HEK293 (cell line): Measurements from ENCODE around the gene WNT9B.

Experiments
- CTCF ChIA-PET: fragments of 350-600 bp; formaldehyde crosslinking; extraction: SDS; loops from one replicate; lab custom pipeline; 2021; ENCODE audit warnings: antibody characterized with exemption; lab: Yijun Ruan, JAX
- POLR2A ChIA-PET: fragments of 300-600 bp; formaldehyde crosslinking; extraction: SDS; loops from one replicate; lab custom pipeline; 2020; ENCODE audit warnings: antibody characterized with exemption, inconsistent platforms; lab: Yijun Ruan, JAX
- H3K27ac ChIP-seq: fragments of 200-500 bp; sonication (Bioruptor generic); 2 replicates; pipeline ENCODE4 v1.5.1; 2014; ENCODE audit warnings: low read depth, low read length, control low read depth, inconsistent platforms; ENCODE audit errors: extremely low read depth
- H3K36me3 ChIP-seq, 2 experiments: fragments of 200-500 bp in 1 of 2; sonication (Bioruptor generic) in 1 of 2; 1 replicate in 1 of 2; 2 replicates in 1 of 2; pipeline ENCODE4 v1.5.1; 2014 to 2017; ENCODE audit warnings: inconsistent platforms in 2 of 2, low read length in 2 of 2; ENCODE audit not compliant: control insufficient read depth in 2 of 2, insufficient read depth in 1 of 2
- H3K4me1 ChIP-seq: fragments of 200-500 bp; sonication (Bioruptor generic); 2 replicates; pipeline ENCODE4 v1.5.1; 2014; ENCODE audit warnings: mild to moderate bottlenecking, low read length, inconsistent platforms; ENCODE audit not compliant: control insufficient read depth, insufficient read depth
- H3K4me3 ChIP-seq: 2 replicates; pipeline ENCODE4 v1.5.1; 2011; ENCODE audit warnings: low read depth, mild to moderate bottlenecking, control low read depth, low read length, moderate library complexity
- H3K9me3 ChIP-seq: fragments of 200-500 bp; sonication (Bioruptor generic); 2 replicates; pipeline ENCODE4 v1.5.1; 2014; ENCODE audit warnings: low read depth, low read length, inconsistent platforms; ENCODE audit not compliant: control insufficient read depth, insufficient read depth
- BCL11A ChIP-seq: fragments of 450-650 bp; formaldehyde crosslinking; IDR thresholded peaks from 2 replicates; pipeline ENCODE4 v1.5.1; 2016; ENCODE audit warnings: low read depth, missing biosample characterization, missing genetic modification characterization
- HOXC10 ChIP-seq: sonication (generic); formaldehyde crosslinking; IDR thresholded peaks from 2 replicates; pipeline ENCODE4 v1.8.1; 2023; ENCODE audit warnings: mild to moderate bottlenecking, missing genetic modification reagents
- MYNN ChIP-seq: fragments of 450-650 bp; formaldehyde crosslinking; IDR thresholded peaks from 2 replicates; pipeline ENCODE4 v1.5.1; 2016; ENCODE audit warnings: missing biosample characterization, missing genetic modification characterization, borderline replicate concordance
- RBAK ChIP-seq: fragments of 450-650 bp; formaldehyde crosslinking; IDR thresholded peaks from 2 replicates; pipeline ENCODE4 v1.5.1; 2016; ENCODE audit warnings: missing biosample characterization, missing genetic modification characterization
- ZFP37 ChIP-seq: fragments of 450-650 bp; formaldehyde crosslinking; IDR thresholded peaks from 2 replicates; pipeline ENCODE4 v1.5.1; 2016; ENCODE audit warnings: missing biosample characterization, missing genetic modification characterization
- ZNF114 ChIP-seq: fragments of 450-650 bp; formaldehyde crosslinking; IDR thresholded peaks from 2 replicates; pipeline ENCODE4 v1.5.0; 2017; ENCODE audit warnings: missing biosample characterization, missing genetic modification characterization
- ZNF132 ChIP-seq: fragments of 450-650 bp; formaldehyde crosslinking; IDR thresholded peaks from 2 replicates; pipeline ENCODE4 v1.5.1; 2017; ENCODE audit warnings: missing biosample characterization, missing genetic modification characterization, borderline replicate concordance
- ZNF140 ChIP-seq: fragments of 450-650 bp; formaldehyde crosslinking; IDR thresholded peaks from 2 replicates; pipeline ENCODE4 v1.5.1; 2016; ENCODE audit warnings: missing biosample characterization, missing genetic modification characterization
- ZNF2 ChIP-seq: fragments of 450-650 bp; formaldehyde crosslinking; IDR thresholded peaks from 2 replicates; pipeline ENCODE4 v1.5.1; 2016; ENCODE audit warnings: missing biosample characterization, missing genetic modification characterization
- ZNF211 ChIP-seq: fragments of 450-650 bp; formaldehyde crosslinking; IDR thresholded peaks from 2 replicates; pipeline ENCODE4 v1.5.1; 2016; ENCODE audit warnings: low read depth, missing biosample characterization, missing genetic modification characterization
- ZNF221 ChIP-seq: fragments of 450-650 bp; formaldehyde crosslinking; IDR thresholded peaks from 2 replicates; pipeline ENCODE4 v1.5.1; 2017; ENCODE audit warnings: missing biosample characterization, missing genetic modification characterization, borderline replicate concordance
- ZNF266 ChIP-seq: fragments of 450-650 bp; formaldehyde crosslinking; IDR thresholded peaks from 2 replicates; pipeline ENCODE4 v1.5.1; 2016; ENCODE audit warnings: missing biosample characterization, missing genetic modification characterization, low read depth
- ZNF366 ChIP-seq: fragments of 450-650 bp; formaldehyde crosslinking; conservative IDR thresholded peaks from 2 replicates; pipeline ENCODE4 v1.5.1; 2016; ENCODE audit warnings: missing biosample characterization, missing genetic modification characterization
- ZNF423 ChIP-seq: fragments of 450-650 bp; formaldehyde crosslinking; IDR thresholded peaks from 2 replicates; pipeline ENCODE4 v1.5.1; 2016; ENCODE audit warnings: missing biosample characterization, missing genetic modification characterization
- ZNF473 ChIP-seq: fragments of 450-650 bp; formaldehyde crosslinking; IDR thresholded peaks from 2 replicates; pipeline ENCODE4 v1.5.1; 2017; ENCODE audit warnings: missing biosample characterization, missing genetic modification characterization
- ZNF501 ChIP-seq: fragments of 450-650 bp; formaldehyde crosslinking; IDR thresholded peaks from 2 replicates; pipeline ENCODE4 v1.5.1; 2016; ENCODE audit warnings: missing biosample characterization, missing genetic modification characterization
- ZNF521 ChIP-seq: fragments of 450-650 bp; formaldehyde crosslinking; IDR thresholded peaks from 2 replicates; pipeline ENCODE4 v1.5.1; 2017; ENCODE audit warnings: missing biosample characterization, mild to moderate bottlenecking, missing genetic modification characterization
- ZNF530 ChIP-seq: fragments of 450-650 bp; formaldehyde crosslinking; IDR thresholded peaks from 2 replicates; pipeline ENCODE4 v1.5.1; 2016; ENCODE audit warnings: low read depth, missing biosample characterization, missing genetic modification characterization
- ZNF585B ChIP-seq: fragments of 450-650 bp; formaldehyde crosslinking; IDR thresholded peaks from 2 replicates; pipeline ENCODE4 v1.5.1; 2016; ENCODE audit warnings: missing biosample characterization, missing genetic modification characterization
- ZNF623 ChIP-seq: fragments of 450-650 bp; formaldehyde crosslinking; IDR thresholded peaks from 2 replicates; pipeline ENCODE4 v1.5.1; 2016; ENCODE audit warnings: missing biosample characterization, missing genetic modification characterization
- ZXDB ChIP-seq: fragments of 450-650 bp; formaldehyde crosslinking; IDR thresholded peaks from 2 replicates; pipeline ENCODE4 v1.5.1; 2016; ENCODE audit warnings: missing biosample characterization, missing genetic modification characterization
- TF ChIP-seq, protein P1 (sequence below): fragments of 450-650 bp; formaldehyde crosslinking; conservative IDR thresholded peaks from 2 replicates; pipeline ENCODE4 v1.5.1; 2016; ENCODE audit warnings: low read depth, missing biosample characterization, missing genetic modification characterization
- TF ChIP-seq, protein P2 (sequence below): IDR thresholded peaks from 2 replicates; pipeline ENCODE4 v1.6.1; 2011; ENCODE audit warnings: mild to moderate bottlenecking, low read depth, low read length, borderline replicate concordance
- TF ChIP-seq, protein P3 (sequence below): fragments of 450-650 bp; formaldehyde crosslinking; IDR thresholded peaks from 2 replicates; pipeline ENCODE4 v1.5.1; 2016; ENCODE audit warnings: missing biosample characterization, missing genetic modification characterization
- TF ChIP-seq, protein P4 (sequence below): fragments of 450-650 bp; formaldehyde crosslinking; IDR thresholded peaks from 2 replicates; pipeline ENCODE4 v1.5.1; 2016; ENCODE audit warnings: missing biosample characterization, missing genetic modification characterization

Gene WNT9B

DNA sequence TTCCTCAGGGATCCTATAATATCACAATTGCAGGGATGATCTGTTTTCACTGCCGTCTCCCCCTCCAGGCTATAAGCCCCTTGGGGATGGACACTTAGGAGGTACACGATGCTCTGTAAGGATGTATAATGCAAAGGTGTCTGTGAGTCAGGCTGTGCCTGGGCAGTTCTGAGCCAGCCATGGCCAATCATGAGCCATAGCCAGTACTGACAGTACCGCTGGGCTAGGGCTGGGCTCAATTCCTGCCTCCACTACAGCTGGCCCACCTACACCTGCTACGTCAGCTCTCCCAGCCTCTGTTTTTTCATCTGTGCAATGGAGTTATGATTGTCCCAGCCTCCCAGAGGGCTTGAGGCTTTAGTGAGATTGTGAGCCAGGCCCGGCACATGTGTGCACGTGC is 2.8 kb upstream of the WNT9B start (continued):
- TF ChIP-seq, protein P1, sequence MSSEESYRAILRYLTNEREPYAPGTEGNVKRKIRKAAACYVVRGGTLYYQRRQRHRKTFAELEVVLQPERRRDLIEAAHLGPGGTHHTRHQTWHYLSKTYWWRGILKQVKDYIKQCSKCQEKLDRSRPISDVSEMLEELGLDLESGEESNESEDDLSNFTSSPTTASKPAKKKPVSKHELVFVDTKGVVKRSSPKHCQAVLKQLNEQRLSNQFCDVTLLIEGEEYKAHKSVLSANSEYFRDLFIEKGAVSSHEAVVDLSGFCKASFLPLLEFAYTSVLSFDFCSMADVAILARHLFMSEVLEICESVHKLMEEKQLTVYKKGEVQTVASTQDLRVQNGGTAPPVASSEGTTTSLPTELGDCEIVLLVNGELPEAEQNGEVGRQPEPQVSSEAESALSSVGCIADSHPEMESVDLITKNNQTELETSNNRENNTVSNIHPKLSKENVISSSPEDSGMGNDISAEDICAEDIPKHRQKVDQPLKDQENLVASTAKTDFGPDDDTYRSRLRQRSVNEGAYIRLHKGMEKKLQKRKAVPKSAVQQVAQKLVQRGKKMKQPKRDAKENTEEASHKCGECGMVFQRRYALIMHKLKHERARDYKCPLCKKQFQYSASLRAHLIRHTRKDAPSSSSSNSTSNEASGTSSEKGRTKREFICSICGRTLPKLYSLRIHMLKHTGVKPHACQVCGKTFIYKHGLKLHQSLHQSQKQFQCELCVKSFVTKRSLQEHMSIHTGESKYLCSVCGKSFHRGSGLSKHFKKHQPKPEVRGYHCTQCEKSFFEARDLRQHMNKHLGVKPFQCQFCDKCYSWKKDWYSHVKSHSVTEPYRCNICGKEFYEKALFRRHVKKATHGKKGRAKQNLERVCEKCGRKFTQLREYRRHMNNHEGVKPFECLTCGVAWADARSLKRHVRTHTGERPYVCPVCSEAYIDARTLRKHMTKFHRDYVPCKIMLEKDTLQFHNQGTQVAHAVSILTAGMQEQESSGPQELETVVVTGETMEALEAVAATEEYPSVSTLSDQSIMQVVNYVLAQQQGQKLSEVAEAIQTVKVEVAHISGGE (tag by site-specific recombination), result no peak
- TF ChIP-seq ZNF423 (tag by site-specific recombination), result no peak
- no peak for TF ChIP-seq ZXDB
- TF ChIP-seq ZNF2 (tag by site-specific recombination), result no peak
- TF ChIP-seq, protein P2, sequence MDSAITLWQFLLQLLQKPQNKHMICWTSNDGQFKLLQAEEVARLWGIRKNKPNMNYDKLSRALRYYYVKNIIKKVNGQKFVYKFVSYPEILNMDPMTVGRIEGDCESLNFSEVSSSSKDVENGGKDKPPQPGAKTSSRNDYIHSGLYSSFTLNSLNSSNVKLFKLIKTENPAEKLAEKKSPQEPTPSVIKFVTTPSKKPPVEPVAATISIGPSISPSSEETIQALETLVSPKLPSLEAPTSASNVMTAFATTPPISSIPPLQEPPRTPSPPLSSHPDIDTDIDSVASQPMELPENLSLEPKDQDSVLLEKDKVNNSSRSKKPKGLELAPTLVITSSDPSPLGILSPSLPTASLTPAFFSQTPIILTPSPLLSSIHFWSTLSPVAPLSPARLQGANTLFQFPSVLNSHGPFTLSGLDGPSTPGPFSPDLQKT, result no peak
- TF ChIP-seq RBAK (tag by site-specific recombination), result no peak

DNA sequence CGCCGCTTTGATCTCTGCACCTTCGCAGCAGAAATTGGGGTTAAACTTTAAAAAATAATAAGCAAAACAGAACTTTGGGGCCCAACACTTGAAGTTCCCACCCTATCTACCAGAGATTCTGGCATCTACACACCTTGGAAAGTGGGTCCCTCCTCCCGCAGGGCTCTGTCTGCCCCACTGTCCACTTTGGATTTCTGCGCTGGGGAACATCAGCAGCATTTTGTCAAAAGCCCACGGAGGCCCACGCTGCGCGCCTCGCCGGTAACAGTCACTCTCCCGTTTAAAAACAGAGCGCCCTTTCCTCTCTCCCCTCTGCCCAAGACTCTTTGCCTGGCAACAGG is 725 bp upstream of the WNT9B start:
- Histone ChIP-seq H3K4me3 (no peak overlapping the region), H3K27ac (no peak overlapping the region), H3K36me3 (no peaks in the 10 kb centered on the region), H3K9me3 (no peaks in the 10 kb centered on the region), H3K4me1 (no peaks in the 10 kb centered on the region; the same call in 1 of the 2 replicates)
- ChIA-PET POLR2A (no interaction called here), CTCF (interaction anchor here (2.1 kb wide), 1 partner anchor 92 kb away, joined by 7 read pairs; no protein-coding TSS in a partner anchor)
- no peak for TF ChIP-seq ZNF114
- no peak for TF ChIP-seq ZNF623 (tag by site-specific recombination)
- no peak for TF ChIP-seq BCL11A (tag by site-specific recombination)
- TF ChIP-seq HOXC10, result no peak
- TF ChIP-seq ZNF221 (tag by site-specific recombination), result no peak
- no peak for TF ChIP-seq ZNF140 (tag by site-specific recombination)
- no peak for TF ChIP-seq ZNF585B
- no peak for TF ChIP-seq ZNF211 (tag by site-specific recombination)
- no peak for TF ChIP-seq ZNF530
- no peak for TF ChIP-seq ZNF473 (tag by site-specific recombination)

DNA sequence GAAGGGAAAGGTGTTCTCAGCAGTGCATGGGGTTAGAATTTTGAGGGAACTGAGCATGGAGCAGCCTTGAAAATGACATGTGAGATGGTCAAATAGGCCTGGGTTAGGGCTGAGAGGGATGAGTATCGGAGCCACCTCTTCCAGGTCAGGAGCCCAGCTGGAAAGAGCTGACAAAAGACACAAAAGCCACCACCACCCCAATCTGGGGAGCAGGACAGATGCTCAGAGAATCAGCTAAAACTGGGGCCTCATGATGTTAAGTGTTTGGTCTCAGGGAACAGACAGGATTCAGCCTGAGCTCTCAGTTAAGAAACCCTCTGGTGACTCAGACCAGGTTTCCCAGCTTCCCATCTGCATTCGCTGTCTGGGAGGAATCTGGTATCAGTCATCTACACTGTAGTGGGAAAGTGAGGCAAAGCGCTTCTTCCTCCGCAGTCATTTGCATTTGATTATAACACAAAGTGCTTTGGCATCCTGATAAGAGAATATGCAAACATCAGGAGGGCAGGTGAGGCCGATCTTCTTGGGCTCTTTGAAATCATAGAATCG is 2.6 kb downstream of the WNT9B start:
- H3K36me3 ChIP-seq, result no peaks in the 10 kb centered on the region
- no peak overlapping the region for H3K4me3 ChIP-seq
- ChIA-PET POLR2A (no interaction called here), CTCF (interaction anchor here (0.6 to 1.4 kb wide), 8 partner anchors 10 to 1146 kb away, joined by 3 to 9 read pairs (median 4); no protein-coding TSS in a partner anchor)
- H3K4me1 ChIP-seq, result no peaks in the 10 kb centered on the region; the same call in 1 of the 2 replicates
- H3K9me3 ChIP-seq, result no peaks in the 10 kb centered on the region
- no peak overlapping the region for H3K27ac ChIP-seq
- TF ChIP-seq ZFP37 (tag by site-specific recombination), result no peak
- no peak for TF ChIP-seq ZNF501 (tag by site-specific recombination)
- no peak for TF ChIP-seq MYNN
- no peak for TF ChIP-seq ZNF140 (tag by site-specific recombination)
- no peak for TF ChIP-seq ZNF366
- no peak for TF ChIP-seq ZNF132 (tag by site-specific recombination)
- TF ChIP-seq ZNF521 (tag by site-specific recombination), result no peak
- TF ChIP-seq, protein P3, sequence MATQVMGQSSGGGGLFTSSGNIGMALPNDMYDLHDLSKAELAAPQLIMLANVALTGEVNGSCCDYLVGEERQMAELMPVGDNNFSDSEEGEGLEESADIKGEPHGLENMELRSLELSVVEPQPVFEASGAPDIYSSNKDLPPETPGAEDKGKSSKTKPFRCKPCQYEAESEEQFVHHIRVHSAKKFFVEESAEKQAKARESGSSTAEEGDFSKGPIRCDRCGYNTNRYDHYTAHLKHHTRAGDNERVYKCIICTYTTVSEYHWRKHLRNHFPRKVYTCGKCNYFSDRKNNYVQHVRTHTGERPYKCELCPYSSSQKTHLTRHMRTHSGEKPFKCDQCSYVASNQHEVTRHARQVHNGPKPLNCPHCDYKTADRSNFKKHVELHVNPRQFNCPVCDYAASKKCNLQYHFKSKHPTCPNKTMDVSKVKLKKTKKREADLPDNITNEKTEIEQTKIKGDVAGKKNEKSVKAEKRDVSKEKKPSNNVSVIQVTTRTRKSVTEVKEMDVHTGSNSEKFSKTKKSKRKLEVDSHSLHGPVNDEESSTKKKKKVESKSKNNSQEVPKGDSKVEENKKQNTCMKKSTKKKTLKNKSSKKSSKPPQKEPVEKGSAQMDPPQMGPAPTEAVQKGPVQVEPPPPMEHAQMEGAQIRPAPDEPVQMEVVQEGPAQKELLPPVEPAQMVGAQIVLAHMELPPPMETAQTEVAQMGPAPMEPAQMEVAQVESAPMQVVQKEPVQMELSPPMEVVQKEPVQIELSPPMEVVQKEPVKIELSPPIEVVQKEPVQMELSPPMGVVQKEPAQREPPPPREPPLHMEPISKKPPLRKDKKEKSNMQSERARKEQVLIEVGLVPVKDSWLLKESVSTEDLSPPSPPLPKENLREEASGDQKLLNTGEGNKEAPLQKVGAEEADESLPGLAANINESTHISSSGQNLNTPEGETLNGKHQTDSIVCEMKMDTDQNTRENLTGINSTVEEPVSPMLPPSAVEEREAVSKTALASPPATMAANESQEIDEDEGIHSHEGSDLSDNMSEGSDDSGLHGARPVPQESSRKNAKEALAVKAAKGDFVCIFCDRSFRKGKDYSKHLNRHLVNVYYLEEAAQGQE (tag by site-specific recombination), result no peak
- TF ChIP-seq ZNF530, result no peak
- TF ChIP-seq ZNF266 (tag by site-specific recombination), result no peak
- TF ChIP-seq, protein P4, sequence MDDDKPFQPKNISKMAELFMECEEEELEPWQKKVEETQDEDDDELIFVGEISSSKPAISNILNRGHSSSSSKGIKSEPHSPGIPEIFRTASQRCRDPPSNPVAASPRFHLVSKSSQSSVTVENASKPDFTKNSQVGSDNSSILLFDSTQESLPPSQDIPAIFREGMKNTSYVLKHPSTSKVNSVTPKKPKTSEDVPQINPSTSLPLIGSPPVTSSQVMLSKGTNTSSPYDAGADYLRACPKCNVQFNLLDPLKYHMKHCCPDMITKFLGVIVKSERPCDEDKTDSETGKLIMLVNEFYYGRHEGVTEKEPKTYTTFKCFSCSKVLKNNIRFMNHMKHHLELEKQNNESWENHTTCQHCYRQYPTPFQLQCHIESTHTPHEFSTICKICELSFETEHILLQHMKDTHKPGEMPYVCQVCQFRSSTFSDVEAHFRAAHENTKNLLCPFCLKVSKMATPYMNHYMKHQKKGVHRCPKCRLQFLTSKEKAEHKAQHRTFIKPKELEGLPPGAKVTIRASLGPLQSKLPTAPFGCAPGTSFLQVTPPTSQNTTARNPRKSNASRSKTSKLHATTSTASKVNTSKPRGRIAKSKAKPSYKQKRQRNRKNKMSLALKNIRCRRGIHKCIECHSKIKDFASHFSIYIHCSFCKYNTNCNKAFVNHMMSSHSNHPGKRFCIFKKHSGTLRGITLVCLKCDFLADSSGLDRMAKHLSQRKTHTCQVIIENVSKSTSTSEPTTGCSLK (tag by site-specific recombination), result no peak
